ENCODE results near the gene LRGUK.

The LRGUK gene

GRCh38 chr7:134313543-134313942 is 186.4 kb downstream of the LRGUK start:
- DNase-seq = no peak
